Measurements from ENCODE around the gene SEPSECS. TPM values are rescaled to one million over a fixed set of nuclear protein-coding genes. Genes with fewer than 3 reads are reported as not detected.

Gene SEPSECS
- total RNA-seq, 4 donors from 2014 or later: 3.0 to 7.2 (median 4.4) TPM

- Histone ChIP-seq H3K9me3 (no peaks in the 10 kb centered on the region), H3K27me3 (no peaks in the 10 kb centered on the region), H3K4me3 (no peak overlapping the region), H3K27ac (no peak overlapping the region), H3K4me1 (no peaks in the 10 kb centered on the region), H3K36me3 (peaks cover 0 to 47% (median 0%) of the 10 kb centered on the region in 3 donors)
- intact Hi-C loops (cut with DNase I): no loop called here
- no peak for DNase-seq
- 94 to 95% methylated on average over 4 of the region's 4 CpGs for WGBS, 2 donors
- TF ChIP-seq POLR2A (IDR thresholded peaks at IDR 0.05): no peak
- no peak for TF ChIP-seq CTCF (IDR thresholded peaks at IDR 0.05)
These were observed 17.8 kb downstream of the SEPSECS start for GRCh38 chr4:25142468-25142867.

- 74 to 93% methylated on average over 3 of the region's 4 CpGs for WGBS, 2 donors
- intact Hi-C loops (cut with DNase I): no loop called here
- Histone ChIP-seq H3K36me3 (peaks cover 0 to 55% (median 0%) of the 10 kb centered on the region in 3 donors), H3K27me3 (no peaks in the 10 kb centered on the region), H3K4me3 (no peak overlapping the region), H3K4me1 (no peaks in the 10 kb centered on the region), H3K27ac (no peak overlapping the region), H3K9me3 (peaks cover 0 to 3% (median 0%) of the 10 kb centered on the region in 3 donors)
- DNase-seq: no peak
- TF ChIP-seq POLR2A (IDR thresholded peaks at IDR 0.05) (no peak), CTCF (IDR thresholded peaks at IDR 0.05) (no peak)
These were observed 18.7 kb downstream of the SEPSECS start for GRCh38 chr4:25141592-25141991.

GRCh38 chr4:25133132-25133531 is 27.1 kb downstream of the SEPSECS start:
- no peak overlapping the region for H3K27ac ChIP-seq
- no peaks in the 10 kb centered on the region for H3K27me3 ChIP-seq
- no peak for TF ChIP-seq CTCF (IDR thresholded peaks at IDR 0.05)
- TF ChIP-seq POLR2A (IDR thresholded peaks at IDR 0.05): no peak
- H3K36me3 ChIP-seq: peaks cover 0 to 30% (median 0%) of the 10 kb centered on the region in 3 donors
- no peak for DNase-seq
- H3K4me1 ChIP-seq: no peaks in the 10 kb centered on the region
- peaks cover 0 to 5% (median 0%) of the 10 kb centered on the region in 3 donors for H3K9me3 ChIP-seq
- intact Hi-C loops (cut with DNase I): no loop called here
- no peak overlapping the region for H3K4me3 ChIP-seq

GRCh38 chr4:25131926-25132325 is 28.3 kb downstream of the SEPSECS start:
- intact Hi-C loops (cut with DNase I): no loop called here
- Histone ChIP-seq H3K4me3 (no peak overlapping the region), H3K27me3 (no peaks in the 10 kb centered on the region), H3K4me1 (no peaks in the 10 kb centered on the region), H3K9me3 (peaks cover 0 to 5% (median 0%) of the 10 kb centered on the region in 3 donors), H3K27ac (no peak overlapping the region), H3K36me3 (peaks cover 0 to 18% (median 0%) of the 10 kb centered on the region in 3 donors)
- TF ChIP-seq CTCF (IDR thresholded peaks at IDR 0.05): no peak
- no peak for TF ChIP-seq POLR2A (IDR thresholded peaks at IDR 0.05)
- no peak for DNase-seq

- H3K4me1 ChIP-seq: no peaks in the 10 kb centered on the region
- no peak for DNase-seq
- H3K27ac ChIP-seq: no peak overlapping the region
- peaks cover 0 to 13% (median 0%) of the 10 kb centered on the region in 3 donors for H3K36me3 ChIP-seq
- TF ChIP-seq CTCF (IDR thresholded peaks at IDR 0.05) (no peak), POLR2A (IDR thresholded peaks at IDR 0.05) (no peak)
- peaks cover 0 to under 1% (median 0%) of the 10 kb centered on the region in 3 donors for H3K9me3 ChIP-seq
- H3K27me3 ChIP-seq: no peaks in the 10 kb centered on the region
- whole genome bisulfite sequencing, 2 donors: 95 to 97% methylated on average over 2 of the region's 2 CpGs
- intact Hi-C loops (cut with DNase I): no loop called here
- H3K4me3 ChIP-seq: no peak overlapping the region
These were observed 28.9 kb downstream of the SEPSECS start for GRCh38 chr4:25131381-25131780.
